GM18499 (cell line): ENCODE results near the gene SERPINB5.
A peak's percentile ranks its signal among the peaks of the same experiment; 100 is the strongest.

Source experiments
- ATAC-seq: cut with Tn5 transposase; IDR thresholded peaks from one replicate; pipeline ENCODE4 v1.9.1; 2021; ENCODE audit warnings: moderate number of reproducible peaks; ENCODE audit not compliant: insufficient read depth, unreplicated experiment

The SERPINB5 gene

DNA sequence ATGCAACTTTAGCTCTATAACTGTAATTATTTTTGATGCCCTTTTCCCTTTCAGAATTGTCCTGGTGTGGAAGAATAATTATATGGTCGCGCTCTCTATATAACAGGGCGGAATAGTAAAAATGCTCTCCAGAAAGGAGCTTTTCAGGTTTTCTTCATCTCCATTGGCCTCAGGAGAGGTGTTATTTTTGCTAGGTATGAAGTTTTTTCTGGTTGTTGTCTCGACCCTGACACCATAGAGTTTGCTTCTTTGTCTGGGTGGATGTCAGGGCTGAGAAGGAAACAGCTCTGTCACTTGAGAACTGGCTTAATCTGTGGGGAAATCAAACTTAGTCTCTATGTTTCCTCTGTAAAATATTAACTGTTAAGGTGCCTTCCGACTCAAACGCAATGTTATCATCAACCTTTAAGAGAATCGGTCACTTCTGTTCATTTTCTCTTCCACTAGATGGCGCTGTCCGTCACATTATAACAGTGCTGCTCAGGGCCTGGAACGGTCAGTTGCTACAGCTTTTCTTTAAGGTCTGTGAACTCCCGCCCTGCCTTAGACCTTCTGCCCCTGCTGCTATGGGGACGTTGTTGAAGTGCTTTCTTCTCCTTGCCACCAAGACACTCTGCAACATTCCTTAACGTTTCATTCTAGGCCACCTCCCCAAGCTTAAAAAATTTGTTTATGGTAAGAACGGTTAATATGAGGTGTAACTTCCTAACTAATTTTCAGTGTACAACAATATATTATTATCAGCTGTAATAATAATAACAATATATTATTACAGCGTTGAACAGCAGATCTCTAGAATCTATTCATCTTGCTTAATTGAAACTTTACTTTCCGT lies 41.6 kb downstream of the SERPINB5 start:
- ATAC-seq, result peak; percentile 92

DNA sequence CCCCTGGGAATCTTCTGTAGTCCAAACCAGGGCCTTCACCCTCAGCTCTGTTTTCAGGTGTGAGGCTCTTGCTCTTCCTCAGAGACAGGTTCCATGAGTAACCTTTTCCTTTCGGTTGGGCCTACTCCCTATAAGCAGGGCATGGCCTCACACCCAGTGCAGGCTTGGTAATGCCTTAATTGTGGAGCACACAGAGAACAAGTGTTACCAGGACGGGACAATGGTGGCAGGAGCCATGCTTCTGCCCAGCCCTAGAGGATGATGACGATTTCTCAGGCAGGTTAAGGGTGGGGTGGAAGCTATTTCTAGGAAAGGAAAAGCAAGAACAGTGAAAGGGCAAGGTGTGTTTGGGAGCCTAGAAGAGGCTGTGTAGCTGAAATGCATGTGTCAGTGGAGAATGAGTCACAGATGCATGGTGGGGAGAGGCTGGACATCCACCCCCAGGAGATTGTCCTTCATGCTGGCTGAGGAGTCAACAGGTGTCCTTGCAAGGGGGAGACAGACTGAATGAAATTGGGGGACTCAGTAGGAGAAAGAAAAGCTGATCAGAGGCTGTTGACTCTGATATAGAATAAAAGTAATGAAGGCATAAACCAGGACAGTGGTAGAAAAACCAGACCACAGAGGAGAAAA lies 43.4 kb downstream of the SERPINB5 start:
- no peak for ATAC-seq

DNA sequence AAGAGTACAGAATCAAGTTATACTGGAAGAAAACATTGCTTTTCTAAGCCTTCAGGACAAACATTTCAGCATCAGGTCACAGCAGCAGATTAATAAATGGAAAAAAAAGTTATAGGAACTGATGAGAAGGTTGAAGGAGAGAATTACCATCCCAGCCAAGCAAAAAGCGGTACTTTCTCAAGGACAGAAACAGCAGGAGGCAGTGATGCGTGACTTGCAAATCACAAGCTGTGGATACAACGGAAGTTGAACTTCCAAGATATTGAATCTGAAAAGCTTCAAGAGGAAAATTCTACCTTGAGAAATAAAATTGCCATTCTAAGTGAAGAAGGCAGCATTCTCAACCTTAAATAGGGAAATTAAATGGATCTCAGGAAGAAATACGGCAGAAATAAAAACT lies 46.9 kb downstream of the SERPINB5 start:
- no peak for ATAC-seq

DNA sequence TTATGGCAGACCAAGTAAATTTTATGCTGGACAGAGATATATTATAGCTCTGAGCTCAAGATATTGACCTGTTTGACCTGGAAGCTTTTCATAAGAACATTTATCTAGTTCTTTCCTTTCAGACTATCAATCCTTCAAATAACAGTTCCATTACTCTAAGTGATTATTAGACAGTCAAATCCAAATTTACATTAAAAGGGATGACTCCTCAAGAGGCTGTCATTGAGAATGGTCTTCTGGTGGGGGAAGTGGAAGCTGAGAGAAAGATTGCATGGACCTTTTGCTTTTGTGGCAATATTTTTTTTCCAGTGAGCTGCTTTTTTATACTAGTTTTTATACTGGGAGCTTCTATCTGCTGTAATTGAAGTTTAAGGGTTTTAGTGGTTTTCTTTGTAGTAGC lies 50.5 kb downstream of the SERPINB5 start:
- no peak for ATAC-seq

DNA sequence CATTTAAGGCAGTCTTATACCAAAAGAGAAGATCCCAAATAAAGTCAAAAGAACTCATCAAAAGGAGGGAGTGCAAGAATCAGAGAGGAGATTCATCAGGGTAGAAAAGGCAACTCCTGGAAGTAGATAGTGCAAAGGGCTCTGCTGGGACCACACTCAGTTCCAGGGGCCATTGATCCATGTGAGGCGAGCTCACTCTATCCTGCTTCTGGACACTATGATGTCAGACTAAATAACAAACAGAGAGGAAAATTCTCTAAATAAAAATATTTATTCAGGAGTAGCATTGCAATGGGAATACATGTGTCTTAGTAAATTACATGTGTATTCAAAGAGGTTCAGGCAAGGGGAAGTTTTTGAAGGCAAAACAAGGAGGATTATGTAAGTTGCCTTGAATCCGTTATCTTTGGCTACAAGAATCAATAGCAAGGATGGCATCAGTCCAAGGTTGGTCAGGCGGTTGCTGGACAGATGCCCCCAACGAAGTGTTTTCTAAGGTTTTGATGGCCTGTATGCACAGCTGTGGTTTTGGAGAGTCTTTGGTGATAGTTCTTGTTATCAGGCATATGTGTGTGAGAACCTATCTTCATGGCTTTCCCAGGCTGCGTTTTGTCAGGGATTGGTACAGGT lies 52.2 kb downstream of the SERPINB5 start:
- no peak for ATAC-seq

DNA sequence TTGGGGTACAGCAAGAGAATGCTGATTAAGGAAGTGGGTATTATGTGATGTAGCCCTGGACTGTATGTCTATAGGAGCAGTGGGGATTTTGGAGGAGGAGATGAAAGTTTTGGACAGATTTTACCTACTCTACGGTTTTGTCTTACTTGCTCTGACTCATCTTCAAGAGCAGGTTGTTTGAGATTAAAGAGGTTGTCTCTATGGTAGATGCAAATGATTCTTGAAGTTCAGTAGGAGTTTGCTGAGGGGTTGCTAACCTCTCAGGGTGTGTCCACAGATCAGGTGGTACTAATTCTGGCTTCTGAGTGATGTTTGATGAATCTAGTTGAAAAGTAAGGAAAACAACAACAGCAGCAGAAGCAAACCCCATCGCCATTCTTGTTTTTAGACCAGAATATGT lies 55.7 kb downstream of the SERPINB5 start:
- no peak for ATAC-seq

DNA sequence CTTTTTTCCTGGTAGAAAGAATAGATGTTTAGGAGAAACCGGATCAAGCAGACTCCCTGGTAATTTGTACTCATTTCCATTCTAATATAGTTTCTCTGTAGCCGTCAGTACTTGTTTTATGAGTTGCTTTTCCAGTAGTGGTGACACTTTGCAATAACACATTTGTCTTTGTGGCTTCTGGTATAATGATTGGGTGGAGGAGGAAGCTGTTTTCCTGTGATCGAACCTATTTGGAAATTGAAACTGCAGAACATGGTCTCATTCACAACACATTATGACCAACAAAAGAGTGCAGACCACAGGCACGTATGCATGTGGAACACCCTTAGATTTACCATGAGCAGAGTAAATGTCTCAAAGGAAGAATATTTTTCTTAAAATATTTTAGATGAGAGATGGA lies 57.9 kb downstream of the SERPINB5 start:
- peak; percentile 66 for ATAC-seq

DNA sequence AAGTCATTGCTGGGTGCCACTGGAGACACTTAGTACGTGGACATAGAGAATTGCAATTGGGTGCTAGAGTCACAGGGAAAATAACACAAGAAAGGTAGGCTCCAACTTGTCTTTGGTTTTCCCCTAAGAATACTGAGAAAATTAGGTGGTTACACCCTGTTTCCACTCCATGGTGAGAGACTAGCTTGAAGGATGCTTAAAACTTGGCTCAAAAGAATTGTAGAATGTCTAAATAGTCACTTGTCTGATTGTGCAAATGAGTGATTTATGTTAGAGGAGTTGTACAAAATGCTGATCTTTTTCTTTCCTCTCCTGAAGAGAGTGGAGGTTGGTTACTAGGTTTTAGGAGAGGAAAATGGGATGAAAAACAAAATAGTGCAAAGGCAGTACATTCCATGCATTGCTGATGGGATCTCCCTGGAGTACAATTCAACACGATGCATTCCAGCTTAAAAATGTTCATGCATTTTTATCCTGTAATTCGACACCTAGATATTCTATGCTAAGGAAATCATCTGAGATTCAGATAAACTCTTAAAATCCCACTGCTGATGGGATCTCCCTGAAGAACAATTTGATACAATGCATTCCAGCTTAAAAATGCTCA lies 63.2 kb downstream of the SERPINB5 start:
- ATAC-seq, result no peak

DNA sequence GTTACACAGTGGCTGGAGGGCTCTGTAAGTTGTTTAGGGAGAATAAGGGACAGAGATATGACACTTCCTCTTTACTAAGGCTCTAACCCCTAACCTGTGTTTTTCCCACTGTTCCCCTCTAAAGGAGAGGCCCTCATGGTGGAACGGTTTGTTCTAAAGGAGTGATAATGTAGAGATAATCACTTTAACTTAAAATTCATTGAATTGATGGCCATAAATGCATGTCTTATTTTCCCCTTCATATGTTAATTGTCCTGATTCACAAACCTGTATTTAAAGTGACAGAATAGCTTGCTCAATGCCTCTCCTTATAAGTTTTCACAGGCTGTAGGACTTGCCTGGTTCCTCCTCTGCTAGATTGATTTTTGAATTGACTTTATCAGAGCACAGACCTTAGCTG lies 65.3 kb downstream of the SERPINB5 start, which contains the start of gene SERPINB12:
TSS of gene SERPINB12 (plus strand) at position 301 of the 400 bp plus-strand sequence. CDS start 13,791 bp downstream, outside the sequence.
- no peak for ATAC-seq

DNA sequence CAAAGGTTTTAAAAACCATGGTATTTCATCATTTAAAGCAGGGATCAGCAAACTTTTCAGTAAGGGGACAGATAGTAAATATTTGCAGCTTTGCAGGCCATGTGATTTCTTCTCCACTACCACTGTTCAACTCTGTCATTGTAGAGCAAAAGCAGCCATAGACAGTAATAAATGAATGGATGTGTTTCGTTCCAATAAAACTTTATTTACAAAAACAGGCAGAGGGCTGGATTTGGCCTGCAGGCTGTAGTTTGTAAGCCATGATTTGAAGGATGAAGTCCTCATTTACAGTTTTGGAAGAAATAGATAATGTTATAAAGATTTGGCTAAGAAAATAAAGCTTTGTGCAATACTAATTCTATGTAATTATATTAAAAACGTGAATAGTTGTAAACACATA lies 67.3 kb downstream of the SERPINB5 start:
- ATAC-seq, result no peak

DNA sequence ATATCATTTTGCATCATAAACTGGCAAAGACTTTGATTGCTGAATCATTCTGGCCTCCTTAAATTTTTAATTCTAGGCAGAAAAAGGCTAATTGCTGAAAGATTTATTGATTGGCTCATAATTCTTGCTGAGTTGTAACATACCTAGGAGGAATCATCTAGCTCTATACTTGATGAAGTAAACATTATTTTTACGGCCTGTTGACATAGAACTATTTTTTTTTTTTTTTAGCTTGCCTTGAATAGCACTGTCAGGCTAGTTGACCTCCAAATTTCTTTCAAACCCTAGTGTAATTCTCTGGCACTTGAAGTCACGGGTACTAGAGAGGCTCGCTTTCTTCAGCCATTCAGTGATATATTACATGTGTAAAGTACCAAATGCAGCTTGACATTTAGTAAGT lies 68.2 kb downstream of the SERPINB5 start:
- ATAC-seq, result no peak

DNA sequence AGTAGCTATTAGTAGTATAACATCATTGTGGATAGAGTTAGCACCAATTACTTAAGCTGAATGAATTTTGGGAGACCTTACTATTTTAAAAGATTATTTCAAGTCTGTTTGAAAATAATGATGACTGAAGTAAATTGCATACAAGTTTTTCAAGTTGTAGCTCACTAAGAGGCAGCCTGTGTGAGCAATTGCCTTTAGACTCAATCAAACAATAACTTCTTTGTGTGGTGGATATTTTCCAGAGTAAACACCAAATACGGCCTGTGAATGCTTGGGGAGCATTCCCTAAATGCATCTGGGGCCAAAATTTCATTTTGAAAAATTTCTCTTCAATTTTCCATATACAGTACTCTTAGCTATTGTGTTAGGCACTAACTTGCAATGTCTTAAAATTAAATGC lies 73.3 kb downstream of the SERPINB5 start:
- ATAC-seq, result no peak

DNA sequence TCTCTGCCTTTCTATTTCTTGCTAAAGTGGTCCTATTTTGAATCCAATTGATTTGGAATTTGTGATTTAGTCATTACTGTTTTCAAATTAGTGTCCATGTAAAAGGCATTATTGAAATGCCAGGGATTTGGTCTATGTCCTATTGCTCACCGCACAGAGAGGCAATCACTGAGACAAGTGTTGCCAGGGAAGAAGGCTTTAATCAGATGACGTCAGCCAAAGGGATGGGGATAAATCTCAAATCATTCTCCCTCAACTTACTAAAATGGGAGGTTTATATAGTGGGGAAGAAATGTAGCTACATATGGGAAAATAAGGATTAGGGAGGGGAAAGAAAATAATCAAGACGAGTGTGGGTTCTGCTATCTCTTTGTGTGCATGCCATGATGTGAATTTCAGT lies 75.0 kb downstream of the SERPINB5 start:
- ATAC-seq, result no peak

DNA sequence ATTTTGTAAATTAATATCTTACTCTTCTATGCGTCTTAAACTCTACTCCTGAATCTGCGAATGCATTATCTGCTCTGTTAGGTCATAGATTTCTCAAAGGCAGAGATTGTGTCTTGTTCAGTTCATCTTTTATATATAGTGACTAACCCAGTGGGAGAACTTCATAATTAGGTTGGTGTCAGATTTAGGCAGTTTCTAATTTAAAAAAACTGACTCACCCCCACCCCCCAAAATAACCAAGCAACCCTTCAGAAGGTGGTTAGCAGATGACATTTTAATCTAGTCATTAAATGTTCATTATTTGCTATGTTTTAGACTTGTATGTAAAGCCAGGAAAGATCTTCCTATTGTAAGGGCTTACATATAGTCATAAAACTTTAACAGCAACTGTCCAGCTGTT lies 75.8 kb downstream of the SERPINB5 start:
- ATAC-seq, result no peak

DNA sequence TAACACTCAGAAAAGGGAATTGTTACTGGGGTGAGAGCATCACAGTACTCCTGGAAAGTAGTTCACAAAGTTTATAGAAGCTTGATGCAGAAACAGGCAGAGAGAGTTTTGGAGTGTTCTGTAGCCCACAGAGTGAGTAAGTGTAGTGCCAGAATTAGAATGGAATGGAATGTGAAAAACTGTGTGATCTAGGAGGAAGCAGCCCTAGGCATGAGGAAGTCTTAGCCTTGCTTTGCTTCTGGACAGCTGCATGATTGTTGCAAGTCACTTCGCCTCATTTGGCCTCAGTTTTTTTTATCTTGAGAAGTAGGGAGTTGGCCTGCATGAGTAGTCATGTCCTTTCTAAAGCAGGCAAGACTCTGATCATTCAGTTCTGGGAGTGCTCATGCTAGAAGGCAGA lies 76.3 kb downstream of the SERPINB5 start:
- ATAC-seq, result no peak
